HG03469 (cell line): ENCODE measurements around the gene ELOVL5.
"Not testable (repeated sequence)": the region's sequence is repeated elsewhere in the genome, so short reads cannot be mapped to it uniquely, and the experiment has no call there.

ENCODE experiments used
- ATAC-seq: cut with Tn5 transposase; IDR thresholded peaks from one replicate; pipeline ENCODE4 v1.9.1; 2021; ENCODE audit warnings: mild to moderate bottlenecking, moderate library complexity, moderate number of reproducible peaks; ENCODE audit not compliant: unreplicated experiment

Gene ELOVL5, protein sequence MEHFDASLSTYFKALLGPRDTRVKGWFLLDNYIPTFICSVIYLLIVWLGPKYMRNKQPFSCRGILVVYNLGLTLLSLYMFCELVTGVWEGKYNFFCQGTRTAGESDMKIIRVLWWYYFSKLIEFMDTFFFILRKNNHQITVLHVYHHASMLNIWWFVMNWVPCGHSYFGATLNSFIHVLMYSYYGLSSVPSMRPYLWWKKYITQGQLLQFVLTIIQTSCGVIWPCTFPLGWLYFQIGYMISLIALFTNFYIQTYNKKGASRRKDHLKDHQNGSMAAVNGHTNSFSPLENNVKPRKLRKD

DNA sequence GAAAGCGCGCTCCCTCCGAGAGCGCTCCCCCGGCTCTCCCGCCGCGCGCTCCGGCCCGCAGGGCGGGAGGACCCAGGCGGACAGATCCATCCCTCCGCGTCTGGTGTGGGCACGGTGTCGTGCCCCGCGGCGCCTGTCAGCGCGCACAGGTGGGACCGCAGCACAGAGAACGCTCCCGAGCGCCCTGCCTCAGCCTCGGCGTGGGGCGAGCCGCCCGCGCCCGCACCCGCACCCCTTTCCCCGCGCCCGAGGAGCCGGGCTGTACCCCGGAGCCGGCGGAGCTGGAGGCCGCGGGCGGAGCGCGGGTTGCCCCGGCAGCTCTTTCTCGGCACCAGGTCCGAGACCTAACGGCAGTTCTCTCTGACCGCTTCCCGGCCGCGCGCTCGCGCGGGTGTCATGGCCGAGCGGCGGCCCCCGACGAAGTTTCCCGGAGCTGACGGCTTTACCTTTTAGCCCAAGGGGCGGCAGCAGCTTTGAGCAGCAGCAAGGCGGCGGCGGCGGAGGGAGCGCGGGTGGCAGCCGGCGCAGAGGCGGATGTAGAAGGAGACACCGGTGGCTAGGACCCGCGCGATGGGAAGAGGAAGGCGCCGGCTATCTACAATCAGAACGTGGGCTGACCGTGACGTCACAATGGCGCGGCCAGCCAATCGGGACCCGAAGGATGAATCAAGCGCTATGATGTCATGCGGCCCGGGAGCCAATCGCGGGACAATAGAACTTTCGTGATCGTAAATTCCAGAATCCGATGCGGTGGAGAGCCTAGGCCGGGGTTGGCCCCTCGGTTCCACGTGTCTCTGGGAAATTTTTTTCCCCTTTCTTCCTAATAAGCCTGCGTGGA is at the start of gene ELOVL5:
Gene ELOVL5, minus strand, starts transcription at position 580 of the 838 bp plus-strand sequence. CDS start 53,251 bp downstream, outside the sequence.
- ATAC-seq = peak; percentile 46

DNA sequence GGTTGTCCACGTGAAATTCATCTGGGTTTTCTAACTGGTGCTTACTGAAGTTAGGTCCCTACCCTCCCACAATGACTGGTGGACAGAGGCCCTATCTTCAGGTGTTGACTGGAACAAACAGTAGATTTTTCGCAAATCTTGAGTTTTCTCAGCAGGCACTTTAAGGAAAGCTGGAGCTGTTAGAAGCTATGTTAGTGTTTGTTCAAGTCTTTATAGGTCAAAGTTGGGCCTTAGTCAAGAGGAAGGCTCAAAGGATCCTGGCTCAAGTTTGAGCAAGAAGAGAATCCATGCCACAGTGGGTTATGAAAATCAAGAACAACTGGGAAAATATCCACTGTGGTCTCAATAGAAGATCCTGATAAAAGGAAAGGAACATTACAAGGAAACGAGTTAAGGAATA is 48.5 kb upstream of the ELOVL5 start:
- no peak for ATAC-seq

DNA sequence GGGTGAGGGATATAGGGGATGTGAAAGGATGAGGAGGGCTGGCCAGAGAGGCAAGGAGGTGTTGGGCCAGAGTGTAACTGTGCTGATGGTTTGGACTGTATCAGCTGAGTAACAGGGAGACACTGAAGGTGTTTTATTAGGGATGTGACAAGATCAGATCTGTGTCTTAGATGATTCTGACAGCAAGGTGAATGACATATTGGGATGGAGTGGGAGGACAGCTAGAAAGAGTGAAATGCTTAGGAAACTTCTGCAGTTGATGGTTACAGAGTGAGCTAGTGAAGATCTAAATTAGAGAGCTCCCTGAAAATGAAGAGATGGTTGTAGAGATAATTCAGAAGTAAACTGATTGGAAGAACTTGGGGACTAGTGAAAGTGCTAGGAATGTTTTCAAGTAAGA is 47.2 kb upstream of the ELOVL5 start:
- no peak for ATAC-seq

DNA sequence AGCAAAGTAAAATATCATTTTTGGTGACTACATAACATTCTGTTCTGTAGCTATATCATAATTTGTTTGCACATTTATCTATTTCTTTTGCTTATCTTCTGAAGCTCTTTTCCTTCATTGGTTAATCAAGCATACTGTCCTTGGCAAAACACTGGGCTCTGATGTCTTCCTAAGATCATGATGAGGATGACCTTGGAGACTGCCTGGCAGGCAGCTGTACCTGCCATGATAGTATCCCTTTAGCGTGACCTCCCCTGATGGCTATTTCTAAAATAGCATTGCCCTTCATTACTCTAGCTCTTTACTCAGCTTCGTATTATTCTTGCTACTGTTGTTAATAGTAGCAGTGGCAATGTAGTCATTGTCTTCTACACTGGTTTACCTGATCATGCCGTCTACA is 46.0 kb upstream of the ELOVL5 start:
- no peak for ATAC-seq

DNA sequence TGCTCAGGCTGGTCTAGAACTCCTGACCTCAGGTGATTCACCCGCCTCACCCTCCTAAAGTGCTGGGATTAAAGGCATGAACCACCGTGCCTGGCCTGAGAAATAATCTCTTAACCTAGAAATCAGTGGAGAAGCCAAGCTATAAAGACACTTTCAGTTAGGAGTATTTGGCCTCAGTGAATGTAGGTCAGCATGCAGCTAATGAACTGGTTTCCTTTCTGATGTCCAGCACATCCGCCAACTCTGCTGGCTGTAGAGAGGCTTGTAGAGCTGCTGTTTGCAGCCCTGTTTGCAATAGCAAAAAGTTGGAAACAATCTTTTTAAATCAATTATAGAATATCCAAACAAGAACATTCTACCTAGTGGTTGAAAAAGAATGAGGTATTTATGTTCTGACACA is 42.4 kb upstream of the ELOVL5 start:
- ATAC-seq = no peak

DNA sequence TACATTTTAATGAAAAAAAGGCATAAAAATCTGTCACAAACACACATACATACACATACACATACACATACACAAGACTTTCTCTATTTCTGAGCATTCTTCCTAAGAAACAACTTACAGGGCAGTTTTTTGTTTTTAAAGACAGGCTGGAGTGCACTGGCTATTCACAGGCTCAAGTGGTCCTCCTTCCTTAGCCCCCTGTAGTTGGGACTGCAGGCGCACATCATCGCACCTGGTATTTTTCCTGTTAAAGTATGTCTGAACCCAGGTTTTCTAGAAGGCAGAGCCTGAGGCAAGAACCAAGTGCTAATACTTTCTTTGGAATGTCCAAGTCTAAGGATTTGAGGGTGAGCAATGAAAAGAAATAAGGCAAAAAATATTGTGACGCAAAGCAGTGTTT is 41.3 kb upstream of the ELOVL5 start:
- no peak for ATAC-seq

DNA sequence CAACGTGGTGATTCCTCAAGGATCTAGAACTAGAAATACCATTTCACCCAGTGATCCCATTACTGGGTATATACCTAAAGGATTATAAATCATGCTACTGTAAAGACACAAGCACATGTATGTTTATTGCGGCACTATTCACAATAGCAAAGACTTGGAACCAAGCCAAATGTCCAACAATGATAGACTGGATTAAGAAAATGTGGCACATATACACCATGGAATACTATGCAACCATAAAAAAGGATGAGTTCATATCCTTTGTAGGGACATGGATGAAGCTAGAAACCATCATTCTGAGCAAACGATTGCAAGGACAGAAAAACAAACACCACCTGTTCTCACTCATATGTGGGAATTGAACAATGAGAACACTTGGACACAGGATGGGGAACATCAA is 39.9 kb upstream of the ELOVL5 start:
- not testable (repeated sequence) for ATAC-seq

DNA sequence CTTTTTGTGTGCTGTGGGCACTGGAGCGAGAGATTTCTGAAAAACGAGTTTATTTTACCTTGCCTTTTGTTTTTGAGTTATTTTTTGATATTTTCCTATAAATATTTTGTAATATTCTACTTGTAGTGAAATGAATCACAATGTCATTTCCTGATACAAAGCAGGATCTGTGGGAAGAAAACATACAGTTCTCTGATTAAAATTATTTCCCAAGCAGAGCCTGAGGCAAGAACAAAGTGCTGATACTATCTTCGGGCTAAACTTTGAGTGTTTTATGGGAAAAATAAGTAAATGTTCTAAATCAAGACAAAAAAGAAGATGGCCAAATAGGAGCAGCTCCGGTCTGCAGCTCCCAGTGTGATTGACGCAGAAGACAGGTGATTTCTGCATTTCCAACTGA is 33.7 kb upstream of the ELOVL5 start:
- no peak for ATAC-seq

DNA sequence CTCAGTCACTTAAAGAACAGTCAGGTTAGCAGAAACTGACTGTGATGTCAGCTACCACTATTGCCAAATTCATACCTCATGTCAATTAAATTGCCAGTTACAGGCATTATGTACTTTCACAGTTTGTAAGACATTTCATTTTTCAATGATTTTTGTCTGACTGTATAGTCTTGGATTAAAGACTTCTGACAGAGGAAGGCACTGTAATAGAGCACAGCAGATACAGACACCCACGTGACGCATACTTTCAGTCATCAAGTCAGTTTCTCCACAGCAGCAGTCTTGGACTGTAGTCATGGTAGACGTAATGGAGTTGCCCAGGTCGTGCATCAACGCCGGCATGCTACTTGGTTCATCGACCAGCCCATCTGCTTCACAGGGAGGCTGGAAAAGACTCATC is 29.5 kb upstream of the ELOVL5 start:
- no peak for ATAC-seq

DNA sequence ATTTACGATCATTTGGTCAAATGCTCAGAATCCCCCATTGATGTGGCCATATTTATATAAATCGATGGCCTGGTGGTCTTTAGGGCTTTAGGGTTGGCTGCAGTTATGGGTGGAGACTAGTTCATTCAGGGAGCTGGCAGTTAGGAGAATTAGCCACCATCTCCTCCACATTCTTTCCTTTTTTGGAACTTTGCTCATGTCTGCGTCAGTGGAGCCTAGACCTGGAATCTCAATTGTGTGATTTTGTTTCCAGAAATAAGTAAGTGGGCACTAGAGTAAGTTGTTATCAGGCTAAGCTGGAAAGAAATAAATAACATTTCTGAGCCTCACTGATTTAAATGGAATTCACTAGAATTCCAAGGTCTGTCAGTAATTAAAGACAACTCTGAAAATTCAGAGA is 29.0 kb upstream of the ELOVL5 start:
- no peak for ATAC-seq

DNA sequence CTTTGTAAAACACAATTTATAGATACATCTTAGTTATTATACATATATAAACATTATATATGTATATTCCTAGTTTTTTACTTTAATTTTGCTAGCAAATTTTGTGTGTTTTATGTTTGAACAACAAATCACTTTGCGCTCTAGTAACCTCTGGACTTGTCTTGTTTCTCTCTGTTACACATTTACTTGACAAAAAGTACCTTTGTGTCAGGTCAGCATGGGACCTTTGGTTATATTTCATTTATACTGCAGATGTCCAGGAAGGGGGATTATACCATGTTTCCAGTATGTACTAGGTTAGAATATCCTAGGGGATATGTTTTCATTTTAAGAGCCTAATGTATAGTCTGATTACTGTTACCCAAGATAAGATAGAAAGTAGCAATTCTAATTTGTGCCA is 28.5 kb upstream of the ELOVL5 start:
- no peak for ATAC-seq

DNA sequence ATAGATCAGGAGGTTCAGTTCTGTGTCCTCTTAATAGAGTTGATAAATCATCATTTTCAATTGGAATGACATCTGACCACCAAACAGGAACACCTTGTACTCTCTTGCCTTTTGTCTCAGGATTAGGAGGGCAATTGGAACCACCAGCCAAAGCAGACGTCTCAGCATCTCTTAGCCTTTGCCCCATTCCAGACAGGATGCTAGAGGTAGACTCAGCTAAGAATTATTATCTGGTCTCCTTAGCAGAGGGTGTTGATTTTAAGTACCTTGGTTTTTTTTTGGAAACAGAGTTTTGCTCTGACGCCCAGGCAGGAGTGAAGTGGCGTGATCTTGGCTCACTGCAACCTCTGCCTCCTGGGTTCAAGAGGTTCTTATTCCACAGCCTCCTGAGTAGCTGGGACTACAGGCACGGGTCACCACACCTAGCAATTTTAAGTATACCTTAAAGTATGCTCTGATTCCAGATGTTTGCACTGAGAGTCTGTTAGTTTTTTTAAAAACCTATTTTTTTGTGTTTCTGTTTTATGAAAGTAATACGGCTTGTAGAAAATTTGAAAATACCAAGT is 28.0 kb upstream of the ELOVL5 start:
- ATAC-seq = no peak

DNA sequence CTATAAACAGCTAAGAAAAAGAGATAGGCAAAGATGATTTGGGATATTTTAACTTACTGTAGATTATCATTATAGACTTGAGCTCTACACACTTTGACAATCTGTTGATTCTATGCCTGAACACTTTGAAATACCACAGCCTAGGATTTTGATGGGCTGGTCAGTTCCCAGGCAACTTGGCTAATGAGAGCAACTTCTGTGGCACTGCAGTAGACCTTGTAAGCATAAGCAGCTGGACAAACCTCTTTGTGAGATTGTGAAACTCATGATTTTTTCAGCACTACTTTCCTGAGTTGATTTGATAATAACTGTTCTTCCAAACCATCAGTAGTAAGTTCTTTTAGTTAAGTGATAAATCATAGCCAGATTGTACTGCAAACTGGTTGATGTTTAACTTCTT is 27.1 kb upstream of the ELOVL5 start:
- no peak for ATAC-seq

DNA sequence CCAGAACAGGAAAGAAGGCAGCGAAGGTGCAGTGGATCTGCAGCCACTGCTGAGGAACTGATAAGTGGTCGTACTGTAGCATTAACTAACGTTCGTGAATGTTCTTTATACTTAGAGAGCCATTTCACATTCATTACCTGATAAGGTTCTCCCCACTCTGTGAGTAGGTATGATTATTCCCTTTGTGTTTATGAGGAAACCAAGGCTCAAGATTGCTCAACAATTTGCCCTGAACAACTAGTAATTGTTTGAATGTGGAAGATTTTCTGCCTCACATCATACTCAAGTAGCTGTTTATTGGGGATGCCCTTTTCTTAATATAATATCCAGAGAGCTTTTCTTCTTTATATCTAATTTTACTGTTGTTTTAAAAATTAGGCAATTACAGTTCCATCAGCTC is 24.9 kb upstream of the ELOVL5 start:
- no peak for ATAC-seq

DNA sequence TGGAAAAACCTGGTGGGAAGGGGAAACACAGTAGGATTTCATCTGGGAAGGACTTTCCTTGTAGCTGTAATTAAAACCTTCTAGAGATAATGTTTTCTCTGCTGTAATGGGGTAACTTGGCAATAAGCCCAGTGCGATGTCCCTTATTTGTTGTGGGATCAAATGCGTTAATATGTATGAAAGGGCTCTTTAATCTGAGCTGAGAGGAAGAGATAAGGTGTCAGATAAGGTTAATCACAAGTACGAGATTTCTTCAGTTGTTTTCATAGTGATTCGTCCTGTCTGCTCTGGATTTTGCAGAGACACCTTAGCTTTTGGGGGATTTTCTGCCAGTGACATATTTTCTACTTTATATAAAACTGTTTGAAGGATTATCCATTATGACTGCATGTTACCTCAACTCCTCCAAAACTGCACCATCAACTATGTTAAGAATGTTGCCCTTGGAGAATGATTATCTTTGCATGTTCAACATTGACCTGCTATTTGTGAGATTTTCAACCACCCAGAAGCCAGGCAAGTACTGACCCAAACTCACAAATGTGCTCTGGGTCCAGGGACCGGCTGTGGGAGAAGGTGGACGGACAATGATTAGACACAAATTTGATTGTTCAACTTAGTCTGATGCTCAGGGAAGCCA is 21.2 kb upstream of the ELOVL5 start:
- no peak for ATAC-seq

DNA sequence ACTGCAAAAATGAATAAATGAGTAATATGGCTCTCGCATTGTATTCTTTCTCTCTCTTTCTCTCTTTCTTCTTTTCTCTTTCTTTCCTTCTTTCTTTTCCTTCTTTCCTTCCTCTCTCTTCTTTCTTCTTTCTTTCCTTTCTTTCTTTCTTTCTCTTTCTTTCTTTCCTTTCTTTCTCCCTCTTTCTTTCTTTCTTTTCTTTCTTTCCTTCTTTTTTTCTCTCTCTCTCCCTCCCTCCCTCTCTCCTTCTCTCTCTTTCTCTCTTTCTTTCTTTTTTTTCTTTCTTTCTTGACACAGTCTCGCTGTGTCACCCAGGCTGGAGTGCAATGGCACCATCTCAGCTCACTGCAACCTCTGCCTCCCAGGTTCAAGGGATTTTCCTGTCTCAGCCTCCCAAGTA is 20.3 kb upstream of the ELOVL5 start:
- no peak for ATAC-seq

DNA sequence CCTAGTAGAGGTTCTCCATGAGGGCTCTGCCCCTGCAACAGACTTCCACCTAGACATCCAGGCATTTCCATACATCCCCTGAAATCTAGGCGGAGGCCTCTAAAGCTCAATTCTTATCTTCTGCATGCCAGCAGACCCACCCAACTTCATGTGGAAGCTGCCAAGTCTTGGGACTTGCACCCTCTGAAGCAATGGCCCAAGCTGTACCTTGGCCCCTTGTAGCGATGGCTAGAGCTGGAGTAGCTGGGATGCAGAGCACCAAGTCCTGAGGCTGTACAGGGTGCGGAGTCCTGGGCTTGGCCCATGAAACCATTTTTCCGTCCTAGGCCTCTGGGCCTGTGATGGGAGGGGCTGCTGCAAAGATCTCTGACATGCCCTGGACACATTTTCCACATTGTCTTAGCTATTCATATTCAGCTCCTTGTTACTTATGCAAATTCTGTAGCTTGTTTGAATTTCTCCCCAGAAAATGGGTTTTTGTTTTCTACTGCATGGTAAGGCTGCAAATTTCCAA is 17.4 kb upstream of the ELOVL5 start:
- no peak for ATAC-seq

DNA sequence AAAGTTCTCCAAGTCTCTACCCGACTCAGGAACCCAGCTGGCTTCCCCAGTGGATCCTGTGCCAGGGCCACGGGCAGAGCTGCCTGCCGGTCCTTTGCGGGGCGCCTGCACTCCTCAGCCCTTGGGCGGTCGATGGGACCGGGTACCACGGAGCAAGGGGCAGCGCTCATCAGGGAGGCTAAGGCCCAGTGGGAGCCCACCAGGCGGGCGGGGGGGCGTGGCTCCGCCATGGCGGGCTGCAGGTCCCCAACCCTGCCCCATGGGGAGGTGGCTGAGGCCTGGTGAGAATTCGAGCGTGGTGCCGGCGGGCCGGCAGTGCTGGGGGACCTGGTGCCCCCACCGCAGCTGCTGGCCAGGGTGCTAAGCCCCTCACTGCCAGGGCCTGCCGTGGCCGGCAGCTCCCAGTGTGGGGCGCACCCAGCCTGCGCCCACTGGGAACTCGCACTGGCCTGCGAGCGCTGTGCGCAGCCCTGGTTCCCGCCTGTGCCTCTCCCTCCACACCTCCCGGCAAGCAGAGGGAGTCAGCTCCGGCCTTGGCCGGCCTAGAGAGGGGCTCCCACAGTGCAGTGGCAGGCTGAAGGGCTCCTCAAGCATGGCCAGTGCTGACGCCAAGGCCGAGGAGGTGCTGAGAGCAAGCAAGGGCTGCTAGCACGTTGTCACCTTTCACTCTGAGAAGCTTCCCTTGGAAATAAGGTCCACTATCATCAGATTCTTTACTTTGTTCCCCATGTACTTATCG is 14.8 kb upstream of the ELOVL5 start:
- no peak for ATAC-seq

DNA sequence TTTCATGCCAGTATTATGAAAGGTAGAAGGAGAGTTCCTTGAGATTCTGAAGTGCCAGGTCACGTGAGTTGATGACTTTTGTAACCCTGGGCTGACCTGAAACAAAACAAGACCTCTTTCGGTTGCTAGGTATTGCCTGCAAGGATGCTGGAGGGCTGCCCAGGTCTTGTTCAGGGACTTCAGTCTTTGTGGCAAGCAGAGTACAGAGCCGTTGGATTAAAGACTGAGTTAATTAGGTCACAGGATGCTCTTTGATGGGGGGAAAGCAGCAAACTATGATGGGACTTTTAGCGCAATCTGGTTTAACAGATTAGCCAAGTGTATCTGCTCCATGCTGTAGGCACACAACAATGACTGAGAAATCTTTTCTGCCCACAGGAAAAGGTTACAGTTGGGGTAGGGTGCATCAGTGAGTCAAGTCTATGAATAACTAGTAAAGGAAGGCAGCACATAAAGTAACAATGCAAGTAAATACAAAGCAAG is 12.8 kb upstream of the ELOVL5 start:
- peak; percentile 27 for ATAC-seq

DNA sequence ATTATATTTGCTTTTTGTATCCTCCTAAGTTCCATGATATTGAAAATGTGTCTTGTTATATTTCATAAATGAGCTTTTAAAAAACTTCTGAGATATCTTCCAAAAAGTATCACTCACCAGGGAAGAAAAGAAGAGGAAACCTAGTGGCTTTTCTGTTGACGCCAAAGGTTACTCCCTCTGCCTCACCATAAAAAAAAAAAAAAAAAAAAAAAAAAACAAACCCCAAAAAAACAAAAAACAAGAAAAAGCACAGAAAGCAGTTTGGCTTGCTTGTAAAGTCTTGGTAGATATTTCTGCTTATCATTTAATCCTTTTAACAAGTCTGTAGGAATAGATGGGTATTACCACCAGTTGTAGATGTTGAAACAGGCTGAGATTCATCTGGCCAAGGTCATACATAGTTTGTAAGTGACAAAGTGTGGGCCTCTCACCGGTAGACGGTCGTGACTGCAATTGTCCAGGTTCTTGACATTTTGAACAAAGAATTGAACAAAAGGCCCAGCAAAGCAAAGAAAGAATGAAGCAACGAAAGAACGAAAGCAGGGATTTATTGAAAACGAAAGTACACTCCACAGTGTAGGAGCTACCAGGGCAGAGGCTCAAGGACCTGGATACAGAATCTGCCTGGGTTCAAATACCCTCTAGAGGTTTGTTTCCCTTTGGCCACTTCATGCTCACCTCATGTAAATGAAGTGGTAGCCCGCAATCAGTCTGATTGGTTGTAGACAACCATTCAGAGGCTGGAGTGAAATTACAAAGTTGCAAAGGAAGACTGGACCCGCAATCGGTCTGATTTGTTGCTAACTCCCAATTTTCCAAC is 11.6 kb upstream of the ELOVL5 start:
- ATAC-seq = no peak
